Activated CD8-positive, alpha-beta memory T cell treated with anti-CD3 and anti-CD28 coated beads, Interleukin-2, amount 50 U/mL, for 1 hour (primary cell): ENCODE measurements around the gene BPIFA1.

Experiments used
- DNase-seq: peaks from one replicate; pipeline ENCODE4 v3.0.0-alpha.2; 2020; ENCODE audit errors: extremely low read depth

The BPIFA1 gene

GRCh38 chr20:33239979-33240736, 4.4 kb downstream of the BPIFA1 start:
- no peak for DNase-seq

GRCh38 chr20:33240923-33241322, 5.1 kb downstream of the BPIFA1 start:
- DNase-seq = no peak

- no peak for DNase-seq
Observed at GRCh38 chr20:33242319-33243100, 6.7 kb downstream of the BPIFA1 start.

- DNase-seq = no peak
Observed at GRCh38 chr20:33246077-33246476, 10.3 kb downstream of the BPIFA1 start.

DNA sequence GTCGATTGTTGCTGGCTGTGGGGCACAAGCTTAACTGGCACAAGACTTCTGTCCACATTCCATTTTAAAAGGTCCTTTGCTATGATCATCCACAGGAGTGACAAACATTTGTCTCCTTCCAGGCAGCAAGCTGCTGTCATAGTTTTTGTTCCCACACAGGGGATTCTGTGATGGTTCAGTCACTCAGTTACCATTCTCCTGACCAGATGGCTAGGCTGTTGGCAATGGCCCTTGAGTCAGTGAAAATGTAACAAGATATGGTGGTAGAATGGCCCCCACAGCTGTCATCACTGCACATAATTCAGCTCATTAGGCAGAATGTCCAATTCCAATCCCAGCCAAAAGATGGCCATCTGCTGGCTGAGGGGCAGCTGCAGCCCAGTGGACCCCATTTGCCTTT, 13.7 kb downstream of the BPIFA1 start:
- DNase-seq = no peak

- DNase-seq = no peak
Observed at GRCh38 chr20:33250666-33251065, 14.9 kb downstream of the BPIFA1 start.

DNA sequence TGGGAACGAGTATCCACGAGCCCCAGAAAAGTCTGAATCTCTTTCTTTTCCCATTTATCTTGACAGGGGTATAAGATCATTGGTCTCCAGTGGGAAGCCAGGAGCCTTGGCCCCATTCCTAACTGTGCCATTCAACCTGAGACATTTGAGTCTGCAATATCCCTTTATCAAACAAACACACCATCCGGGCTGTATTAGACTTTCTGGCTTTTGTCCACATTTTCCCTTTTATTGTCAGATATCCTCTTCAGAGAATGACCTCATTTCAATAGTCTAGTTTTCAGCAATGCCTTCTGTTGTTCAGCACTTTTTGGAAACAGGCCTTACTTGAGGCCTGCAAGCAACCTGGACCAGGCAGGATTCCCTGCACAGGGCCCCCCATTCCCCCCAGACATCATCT, 15.7 kb downstream of the BPIFA1 start:
- DNase-seq = no peak

DNA sequence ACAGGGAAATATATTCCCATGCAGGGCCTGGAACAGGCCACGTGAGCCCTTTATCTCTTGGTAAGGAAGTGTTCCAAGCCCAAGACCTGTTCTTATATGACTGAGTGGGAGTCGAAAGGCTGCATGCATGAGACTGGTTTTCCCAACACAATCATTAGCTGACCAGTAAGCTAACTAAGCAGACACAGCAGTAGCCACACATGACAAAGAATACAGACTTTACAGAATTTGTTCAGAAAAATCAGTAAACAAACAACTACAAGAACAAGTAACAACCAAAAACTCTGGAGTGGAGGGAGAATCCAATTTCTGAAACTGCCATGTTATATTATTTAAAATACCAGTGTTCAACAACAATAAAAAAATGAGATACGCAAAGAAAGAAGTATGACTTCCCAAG, 16.7 kb downstream of the BPIFA1 start:
- no peak for DNase-seq

DNA sequence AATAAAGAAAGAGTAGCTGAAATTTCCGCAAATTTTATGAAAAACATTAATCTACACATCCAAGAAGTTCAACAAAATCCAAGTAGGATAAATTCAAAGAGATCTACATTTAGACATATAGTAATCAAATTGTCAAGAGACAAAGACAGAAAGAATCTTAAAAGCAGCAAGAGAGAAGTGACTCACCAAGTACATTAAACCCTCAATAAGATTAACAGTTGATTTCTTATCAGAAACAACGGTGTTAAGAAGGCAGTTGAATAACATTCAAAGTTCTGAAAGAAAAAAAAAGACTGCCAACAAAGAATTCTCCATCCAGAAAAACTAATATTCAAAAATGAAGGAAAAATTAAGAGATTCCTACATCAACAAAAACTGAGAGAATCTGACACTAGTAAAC, 19.2 kb downstream of the BPIFA1 start:
- DNase-seq = no peak

- DNase-seq = no peak
Observed at GRCh38 chr20:33257237-33257636, 21.4 kb downstream of the BPIFA1 start.

DNA sequence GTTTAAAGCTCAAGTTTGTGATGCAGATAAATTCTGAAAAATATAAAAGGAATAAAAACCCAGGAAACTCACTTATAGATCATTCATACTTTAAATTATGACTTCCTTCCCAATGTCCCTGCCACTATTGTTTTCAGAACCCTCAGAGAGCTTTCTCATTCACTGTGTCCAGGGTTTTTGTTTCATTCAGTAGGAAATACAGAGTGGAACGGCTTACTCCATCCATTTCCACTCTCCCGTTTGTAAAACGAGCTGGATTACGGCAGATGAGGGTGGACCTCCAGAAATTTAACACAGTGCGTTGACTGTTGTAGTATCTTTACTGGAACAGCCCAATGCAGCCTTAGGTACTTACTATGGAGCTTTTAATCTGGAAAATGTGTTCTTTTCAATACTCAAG, 23.6 kb downstream of the BPIFA1 start:
- DNase-seq = no peak

DNA sequence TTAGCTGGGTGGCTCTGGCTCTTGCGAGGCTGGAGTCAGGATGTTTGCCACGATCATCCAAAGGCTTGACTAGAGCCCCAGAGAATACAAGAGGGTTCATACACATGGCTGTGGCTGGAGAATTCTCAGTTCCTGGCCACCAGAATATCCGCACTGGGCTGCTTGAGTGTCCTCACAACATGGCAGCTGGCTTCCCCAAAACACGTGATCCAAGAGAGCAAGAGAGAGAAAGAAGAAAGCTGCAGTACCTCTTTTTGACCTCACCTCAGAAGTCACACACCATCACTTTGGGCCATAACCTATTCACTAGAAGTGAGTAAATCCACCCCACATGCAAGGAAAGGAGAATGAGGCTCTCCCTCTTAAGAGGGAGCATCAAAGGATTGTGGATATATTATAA, 25.7 kb downstream of the BPIFA1 start:
- no peak for DNase-seq

- DNase-seq = no peak
Observed at GRCh38 chr20:33262658-33263065, 26.9 kb downstream of the BPIFA1 start.

GRCh38 chr20:33263784-33264183, 28.0 kb downstream of the BPIFA1 start:
- no peak for DNase-seq

DNA sequence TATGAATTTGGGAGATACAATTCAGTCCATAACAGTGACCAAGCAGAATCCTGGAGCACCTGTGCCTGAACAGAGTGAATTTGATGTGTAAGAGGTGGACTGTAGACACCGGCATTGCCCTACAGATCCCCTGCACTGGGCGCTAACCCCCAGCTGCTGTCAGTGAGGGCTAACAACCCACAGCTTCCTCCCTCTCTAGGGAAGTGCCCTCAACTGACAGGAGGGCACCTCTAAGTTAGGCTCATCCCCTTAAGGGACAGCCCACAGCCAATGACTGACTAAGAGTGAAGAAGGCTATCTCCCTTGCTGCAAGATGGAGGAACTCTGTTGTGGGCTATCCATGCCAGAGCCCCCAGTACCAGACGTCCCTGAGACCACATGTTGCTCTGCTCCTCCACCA, 31.9 kb downstream of the BPIFA1 start:
- DNase-seq = no peak

DNA sequence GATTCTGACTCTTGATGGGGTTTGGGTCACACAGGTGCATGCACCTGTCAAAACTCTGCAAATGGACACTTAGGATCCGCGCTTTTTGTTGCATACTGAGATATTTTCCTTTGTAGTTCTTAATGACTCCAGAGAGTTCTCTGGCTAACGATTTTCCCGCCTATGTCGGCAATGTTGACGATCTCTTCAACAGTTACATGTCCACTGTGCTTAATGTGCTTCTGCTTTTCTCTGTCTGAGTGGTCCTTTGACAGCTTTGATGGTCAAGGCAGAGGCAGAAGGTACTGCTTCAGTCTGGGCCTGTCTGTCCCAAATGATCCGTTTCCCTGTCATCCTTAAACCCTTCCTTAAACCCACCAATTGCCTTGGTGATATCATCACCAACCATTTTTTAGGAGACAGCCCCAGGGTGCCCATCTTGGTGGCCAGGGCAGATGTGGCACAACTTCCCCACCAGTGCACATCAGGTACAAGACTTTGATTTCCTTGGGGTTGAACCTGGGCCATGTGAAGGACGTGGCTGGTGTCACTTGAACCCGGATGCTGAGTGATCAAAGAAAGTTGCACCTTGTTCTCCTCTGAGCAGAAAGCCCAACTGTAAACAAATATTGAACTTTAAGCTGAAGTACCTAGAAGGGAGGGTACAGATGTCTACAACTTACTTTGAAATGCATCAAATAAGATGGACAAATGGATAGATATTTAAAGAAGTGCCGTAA, 36.5 kb downstream of the BPIFA1 start:
- DNase-seq = no peak

GRCh38 chr20:33273117-33273851, 37.5 kb downstream of the BPIFA1 start:
- no peak for DNase-seq

DNA sequence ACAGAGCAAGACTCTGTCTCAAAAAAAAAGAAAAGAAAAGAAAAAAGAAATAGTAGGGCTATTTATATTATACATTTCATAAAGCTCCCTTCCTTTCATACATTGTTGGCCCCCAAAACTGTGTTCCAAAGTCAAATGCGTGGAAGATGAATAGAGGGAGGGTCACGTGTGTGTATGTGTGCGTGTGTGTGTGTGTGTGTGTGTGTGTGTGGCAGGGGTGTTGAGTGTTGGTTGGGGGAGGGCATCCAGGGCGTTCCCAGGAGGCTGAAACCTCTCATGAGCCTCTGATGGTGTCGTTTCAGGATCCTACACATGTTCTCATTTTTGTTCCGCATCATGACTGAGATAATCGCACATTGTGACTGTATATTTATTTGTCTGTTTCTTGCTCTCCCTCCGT, 39.4 kb downstream of the BPIFA1 start:
- no peak for DNase-seq

DNA sequence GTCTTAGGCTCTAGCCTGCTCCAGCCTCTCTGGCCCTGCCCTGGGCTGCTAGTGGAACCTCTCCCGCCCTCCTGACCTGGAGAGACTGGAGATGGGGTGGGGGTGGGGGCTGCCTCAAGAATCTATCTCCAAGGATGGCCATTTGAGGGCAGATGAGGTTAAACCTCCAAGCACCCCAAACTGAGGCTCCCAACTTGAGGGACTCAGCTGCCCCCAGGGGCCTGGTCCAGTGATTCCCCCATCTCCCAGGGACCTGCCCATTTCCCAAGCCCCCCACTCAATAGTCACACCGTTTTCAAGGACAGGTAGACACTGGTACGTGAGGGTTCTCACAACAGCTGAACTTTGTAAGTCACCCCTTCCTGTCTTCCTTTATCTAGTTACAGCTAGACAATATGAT, 40.1 kb downstream of the BPIFA1 start:
- no peak for DNase-seq

DNA sequence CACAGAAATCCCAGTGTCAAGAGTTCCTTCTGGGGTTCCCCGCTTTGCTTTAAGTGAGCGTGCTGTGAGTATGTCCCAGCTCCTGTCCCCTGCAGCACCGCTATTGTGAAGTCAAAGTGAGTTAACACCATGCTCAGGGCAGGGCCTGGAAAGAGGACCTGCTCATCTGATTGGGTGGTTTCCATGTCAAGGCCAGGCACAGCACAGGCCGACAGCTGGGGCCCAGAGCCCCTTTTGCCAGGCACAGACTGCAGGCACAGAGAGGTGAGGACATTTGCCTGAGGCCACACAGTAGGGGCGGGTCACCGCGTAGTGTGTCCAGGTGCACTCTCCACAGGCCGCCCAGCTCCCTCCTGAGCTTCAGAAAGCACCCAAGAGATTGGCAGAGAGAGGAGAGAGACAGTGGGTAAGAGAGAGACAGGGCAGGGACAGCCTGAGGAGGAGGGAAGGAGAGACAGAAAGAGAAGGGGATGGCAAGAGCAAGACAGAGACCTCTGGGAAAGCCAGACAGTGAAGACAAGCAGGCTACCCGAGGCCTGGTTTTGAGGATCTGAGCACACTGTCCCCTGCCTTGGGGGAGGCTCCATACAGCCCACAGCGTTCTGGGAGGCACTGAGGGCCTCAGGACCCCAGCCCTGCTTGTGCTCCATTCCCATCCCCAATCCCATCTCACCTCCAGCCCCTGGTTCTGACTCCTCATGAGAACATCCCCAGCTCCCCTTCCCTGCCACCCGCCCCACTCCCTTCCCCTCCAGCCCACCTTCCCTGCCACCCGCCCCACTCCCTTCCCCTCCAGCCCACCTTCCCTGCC, 40.7 kb downstream of the BPIFA1 start:
- DNase-seq = no peak
